Ovary (tissue), 9 donors: ENCODE measurements around the gene TSPO. TPM values are rescaled to one million over a fixed set of nuclear protein-coding genes. Genes with fewer than 3 reads are reported as not detected.

Experiments
- DNase-seq, 5 donors: peaks; one replicate each; pipeline ENCODE4 v3.0.0-alpha.2; 2019 to 2020
- H3K27ac ChIP-seq, 2 donors: fragments of 200-600 bp; one replicate each; pipeline versions ENCODE4 v1.5.1 to v1.8.0; 2019 to 2022
- H3K27me3 ChIP-seq: fragments of 200-600 bp; one replicate; pipeline ENCODE4 v1.8.0; 2022
- H3K36me3 ChIP-seq: fragments of 200-600 bp; sonication (generic); one replicate; pipeline ENCODE4 v1.5.1; 2019
- H3K4me1 ChIP-seq: one replicate; pipeline ENCODE4 v1.8.1; 2013; ENCODE audit warnings: mild to moderate bottlenecking, moderate library complexity; ENCODE audit not compliant: insufficient read depth
- H3K4me3 ChIP-seq: fragments of 200-600 bp; sonication (generic); one replicate; pipeline ENCODE4 v1.5.1; 2017
- H3K9me3 ChIP-seq, 2 donors: fragments of 200-600 bp in 1 of 2; sonication (generic) in 1 of 2; one replicate each; pipeline versions ENCODE4 v1.5.1 to v1.8.1; 2013 to 2019; ENCODE audit warnings: mild to moderate bottlenecking in 1 of 2, moderate library complexity in 1 of 2
- CTCF ChIP-seq, 3 donors: fragments of 450-650 bp in 2 of 3; fragments of 200-600 bp in 1 of 3; IDR thresholded peaks; one replicate each; pipeline versions ENCODE4 v1.5.1 to v1.8.0; 2016 to 2022; ENCODE audit warnings: antibody characterized with exemption in 3 of 3, mild to moderate bottlenecking in 1 of 3
- EP300 ChIP-seq: sonication (generic); formaldehyde crosslinking; IDR thresholded peaks from one replicate; pipeline ENCODE4 v1.6.1; 2017; ENCODE audit warnings: antibody characterized with exemption
- POLR2A ChIP-seq: fragments of 450-650 bp; IDR thresholded peaks from one replicate; pipeline ENCODE4 v1.6.1; 2017; ENCODE audit warnings: antibody characterized with exemption, mild to moderate bottlenecking, moderate library complexity
- WGBS, 3 donors: extraction: QIAGEN DNeasy Blood & Tissue Kit in 1 of 3; methylation state at CpG; one replicate each; pipeline versions ENCODE4 v1.1.5 to v1.1.7; 2013 to 2017; 5-methylcytosine and 5-hydroxymethylcytosine counted together
- intact Hi-C, 4 donors: fragments of 100-400 bp; cut with DNase I; formaldehyde crosslinking; loops; one replicate each; pipeline versions ENCODE4 v1.11.0 to v1.15.1; 2022 to 2023
- polyA plus RNA-seq, 2 donors: library from polyadenylated mRNA; stranded (reverse); fragments of 200-250 nt in 1 of 2; fragments of 350-450 nt in 1 of 2; fragmentation: Illumina TruSeq in 1 of 2; extraction: RNeasy Lipid Tissue Mini Kit (QIAGEN cat#74804) in 1 of 2; gene quantifications; one replicate each; pipeline ENCODE4 v1.2.3, GENCODE V29; 2013 to 2014
- total RNA-seq, 7 donors: library from RNA; depleted of rRNA in 2 of 7; stranded (reverse); fragments of >200 nt in 2 of 7; fragmentation: NEBNext Ultra II Directional in 3 of 7; extraction: Animal tissue kit (Norgen Biotek cat#: 25700) in 3 of 7; gene quantifications; one replicate each; pipeline versions ENCODE4 v1.1.0 to v1.2.4, GENCODE V29; 2016 to 2023
- donor health status: DM: no; HTN: no; CAD: no; lungs with moderate emphysema.
- donor health status: DM: no; HTN: no; CAD: no.
- donor health status: Bipolar disorder and iron deficiency.
- donor health status: DM: yes; HTN: yes; CAD: no.
- donor health status: DM: no; HTN: no; CAD: no.
- donor health status: DM: yes; HTN: yes; CAD: no.

TSPO gene
- total and polyA plus RNA-seq, 9 donors, result 1.3 to 263 (median 79.1) TPM

- no peak overlapping the region for H3K4me3 ChIP-seq
- intact Hi-C loops, result no loop called here
- H3K27ac ChIP-seq, result no peak overlapping the region
- WGBS, 3 donors, result 84 to 96% (median 92%) methylated on average over 5 of the region's 5 CpGs
- H3K4me1 ChIP-seq, result no peaks in the 10 kb centered on the region
- TF ChIP-seq POLR2A (no peak), CTCF (IDR thresholded peaks at IDR 0.05) (no peak), EP300 (no peak)
- H3K9me3 ChIP-seq, result no peaks in the 10 kb centered on the region
- no peaks in the 10 kb centered on the region for H3K27me3 ChIP-seq
- no peak for DNase-seq
- no peaks in the 10 kb centered on the region for H3K36me3 ChIP-seq
Observed at GRCh38 chr22:43135565-43135964, 15.8 kb upstream of the TSPO start.

- Histone ChIP-seq H3K27ac (no peak overlapping the region), H3K4me3 (no peak overlapping the region), H3K36me3 (no peaks in the 10 kb centered on the region), H3K9me3 (no peaks in the 10 kb centered on the region), H3K27me3 (no peaks in the 10 kb centered on the region), H3K4me1 (no peaks in the 10 kb centered on the region)
- TF ChIP-seq CTCF (IDR thresholded peaks at IDR 0.05), result no peak
- no peak for DNase-seq
- WGBS, 3 donors, result 44 to 46% (median 45%) methylated on average over 9 of the region's 9 CpGs
- intact Hi-C loops, result no loop called here
Observed at GRCh38 chr22:43136255-43136654, 15.1 kb upstream of the TSPO start.

- Histone ChIP-seq H3K4me3 (no peak overlapping the region), H3K27me3 (no peaks in the 10 kb centered on the region), H3K9me3 (no peaks in the 10 kb centered on the region), H3K4me1 (peaks cover 2% of the 10 kb centered on the region), H3K27ac (no peak overlapping the region), H3K36me3 (no peaks in the 10 kb centered on the region)
- 76 to 79% (median 78%) methylated on average over 10 of the region's 10 CpGs for WGBS, 3 donors
- intact Hi-C loops, result no loop called here
- DNase-seq, result no peak
- TF ChIP-seq EP300 (no peak), POLR2A (no peak), CTCF (IDR thresholded peaks at IDR 0.05) (no peak)
Observed at GRCh38 chr22:43136801-43137200, 14.6 kb upstream of the TSPO start.

GRCh38 chr22:43142880-43143562, 8.3 kb upstream of the TSPO start, which contains the start of gene MCAT:
Gene MCAT, minus strand, starts transcription at chr22:43143398. Its CDS starts 50 bp downstream, at chr22:43143348.
- Histone ChIP-seq H3K27ac (no peak within 1 kb of the TSS), H3K27me3 (no peaks in the 10 kb centered on the region), H3K36me3 (no peaks in the 10 kb centered on the region), H3K4me1 (peaks cover 5% of the 10 kb centered on the region), H3K9me3 (no peaks in the 10 kb centered on the region), H3K4me3 (peak within 1 kb of the TSS; percentile 95)
- intact Hi-C loops, result no loop called here
- WGBS, 3 donors, result 0 to 1% (median 1%) methylated on average over 22 to 83 of the region's 83 CpGs
- DNase-seq, result peak; percentile 79 to 90 (median 84)
- TF ChIP-seq CTCF (IDR thresholded peaks at IDR 0.05) (peak in 1 of 3 donors; percentile 33), EP300 (no peak), POLR2A (peak; percentile 56)
